Panc1 (cell line): ENCODE measurements around the gene PTPRA.

Experiments used
- CTCF ChIP-seq: fragments of 450-650 bp; IDR thresholded peaks from 2 replicates; pipeline ENCODE4 v1.5.1; 2017; ENCODE audit warnings: mild to moderate bottlenecking
- SIN3A ChIP-seq: IDR thresholded peaks from 2 replicates; pipeline ENCODE4 v1.6.1; 2012; ENCODE audit warnings: low read depth, mild to moderate bottlenecking, low read length, moderate library complexity, borderline replicate concordance; ENCODE audit not compliant: insufficient read depth

GRCh38 chr20:2930538-2930937 is 57.3 kb downstream of the PTPRA start:
- no peak for TF ChIP-seq CTCF
- no peak for TF ChIP-seq SIN3A
